DND-41 (cell line): ENCODE data around the gene TAS1R3.

Experiments
- CTCF ChIP-seq: IDR thresholded peaks from 2 replicates; pipeline ENCODE4 v1.5.1; 2012; ENCODE audit warnings: borderline replicate concordance, low read length, moderate library complexity, mild to moderate bottlenecking; ENCODE audit not compliant: poor library complexity, severe bottlenecking; ENCODE audit errors: extremely low read depth
- EZH2 ChIP-seq: IDR thresholded peaks from 3 replicates; pipeline ENCODE4 v1.6.1; 2012; ENCODE audit warnings: borderline replicate concordance, low read depth, mild to moderate bottlenecking, moderate library complexity, low read length, inconsistent platforms; ENCODE audit not compliant: severe bottlenecking

GRCh38 chr1:1358433-1359271, 27.6 kb downstream of the TAS1R3 start, which contains the start of gene MXRA8:
- TF ChIP-seq CTCF (no peak), EZH2 (no peak)
